OCI-LY7 (cell line): Measurements from ENCODE around the gene ATP1B1.

Experiments used
- CTCF ChIP-seq: fragments of 200-600 bp; sonication (generic); conservative IDR thresholded peaks from 2 replicates; pipeline ENCODE4 v1.5.1; 2014; ENCODE audit warnings: mild to moderate bottlenecking, antibody characterized with exemption, low read length, moderate library complexity, mixed read lengths
- EZH2phosphoT487 ChIP-seq: fragments of 200-600 bp; sonication (generic); IDR thresholded peaks from 2 replicates; pipeline ENCODE4 v1.6.1; 2018; ENCODE audit warnings: low read depth, borderline replicate concordance, mild to moderate bottlenecking, mixed run types, antibody characterized with exemption, low read length, moderate library complexity, mixed read lengths

GRCh38 chr1:169126335-169126734, 19.8 kb downstream of the ATP1B1 start:
- no peak for TF ChIP-seq CTCF
- TF ChIP-seq EZH2phosphoT487, result no peak
